Measurements from ENCODE around the gene HPS4. TPM values are rescaled to one million over a fixed set of nuclear protein-coding genes. Genes with fewer than 3 reads are reported as not detected.

Gene HPS4
- total RNA-seq, 2 donors from 2014 or later = 28.3 to 42.5 TPM

DNA sequence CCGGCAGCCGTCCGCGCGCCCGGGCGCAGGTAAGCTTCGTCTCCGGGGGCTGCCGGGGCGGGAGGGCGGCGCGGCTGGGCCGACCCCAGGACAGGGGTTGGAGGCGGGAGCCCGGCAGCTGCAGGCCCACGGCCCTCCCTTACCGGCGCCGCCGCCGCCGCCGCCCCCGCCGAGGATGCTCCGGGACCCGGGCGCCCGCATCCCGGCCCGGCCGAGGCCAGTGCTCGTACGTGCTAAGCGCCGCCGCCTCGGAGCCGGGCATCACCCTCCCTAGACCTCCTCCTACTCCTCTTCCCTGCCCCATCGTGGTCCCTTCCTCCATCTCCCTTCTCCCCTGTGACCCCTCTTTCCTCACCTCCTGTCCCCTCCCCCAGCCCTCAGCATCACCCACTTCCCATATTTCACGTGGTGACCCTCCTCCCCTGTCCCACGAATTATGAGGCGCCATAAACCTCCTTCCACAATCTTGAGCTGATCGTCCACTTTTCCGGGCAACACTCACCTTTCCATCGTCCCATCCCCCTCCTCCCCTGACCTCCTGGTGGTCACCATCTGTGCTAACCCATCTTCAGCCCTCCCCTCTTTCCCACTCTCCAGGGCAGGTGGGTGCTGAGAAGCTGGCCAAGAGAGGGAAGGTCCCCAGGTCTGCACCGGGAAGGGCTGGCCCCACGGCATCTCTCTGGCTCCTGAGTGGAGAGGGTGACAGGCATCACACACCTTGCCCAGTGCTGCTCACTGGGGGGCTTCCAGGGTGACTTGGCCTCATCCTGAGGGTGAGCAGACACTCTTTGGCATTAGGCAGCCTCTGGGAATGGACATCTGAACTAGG, 53.9 kb downstream of the HPS4 start:
- Histone ChIP-seq H3K36me3 (replicated peaks in 1 of 2; ENCODE audit: insufficient read depth in 1 of 2, low read depth in 2 of 2) (no peaks in the 10 kb centered on the region), H3K4me3 (no peak overlapping the region), H3K27ac (no peak overlapping the region), H3K4me1 (peaks cover 13% of the 10 kb centered on the region), H3K9me3 (no peaks in the 10 kb centered on the region), H3K27me3 (no peaks in the 10 kb centered on the region)
- TF ChIP-seq POLR2A (IDR thresholded peaks at IDR 0.05) = no peak
- TF ChIP-seq, protein P1, sequence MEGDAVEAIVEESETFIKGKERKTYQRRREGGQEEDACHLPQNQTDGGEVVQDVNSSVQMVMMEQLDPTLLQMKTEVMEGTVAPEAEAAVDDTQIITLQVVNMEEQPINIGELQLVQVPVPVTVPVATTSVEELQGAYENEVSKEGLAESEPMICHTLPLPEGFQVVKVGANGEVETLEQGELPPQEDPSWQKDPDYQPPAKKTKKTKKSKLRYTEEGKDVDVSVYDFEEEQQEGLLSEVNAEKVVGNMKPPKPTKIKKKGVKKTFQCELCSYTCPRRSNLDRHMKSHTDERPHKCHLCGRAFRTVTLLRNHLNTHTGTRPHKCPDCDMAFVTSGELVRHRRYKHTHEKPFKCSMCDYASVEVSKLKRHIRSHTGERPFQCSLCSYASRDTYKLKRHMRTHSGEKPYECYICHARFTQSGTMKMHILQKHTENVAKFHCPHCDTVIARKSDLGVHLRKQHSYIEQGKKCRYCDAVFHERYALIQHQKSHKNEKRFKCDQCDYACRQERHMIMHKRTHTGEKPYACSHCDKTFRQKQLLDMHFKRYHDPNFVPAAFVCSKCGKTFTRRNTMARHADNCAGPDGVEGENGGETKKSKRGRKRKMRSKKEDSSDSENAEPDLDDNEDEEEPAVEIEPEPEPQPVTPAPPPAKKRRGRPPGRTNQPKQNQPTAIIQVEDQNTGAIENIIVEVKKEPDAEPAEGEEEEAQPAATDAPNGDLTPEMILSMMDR (IDR thresholded peaks at IDR 0.05) = no peak
- intact Hi-C loops (cut with DNase I) = no loop called here
- DNase-seq = no peak
- ATAC-seq = peak; percentile 5
- 8 to 30% methylated on average over 9 to 50 of the region's 50 CpGs for whole genome bisulfite sequencing, 2 donors

DNA sequence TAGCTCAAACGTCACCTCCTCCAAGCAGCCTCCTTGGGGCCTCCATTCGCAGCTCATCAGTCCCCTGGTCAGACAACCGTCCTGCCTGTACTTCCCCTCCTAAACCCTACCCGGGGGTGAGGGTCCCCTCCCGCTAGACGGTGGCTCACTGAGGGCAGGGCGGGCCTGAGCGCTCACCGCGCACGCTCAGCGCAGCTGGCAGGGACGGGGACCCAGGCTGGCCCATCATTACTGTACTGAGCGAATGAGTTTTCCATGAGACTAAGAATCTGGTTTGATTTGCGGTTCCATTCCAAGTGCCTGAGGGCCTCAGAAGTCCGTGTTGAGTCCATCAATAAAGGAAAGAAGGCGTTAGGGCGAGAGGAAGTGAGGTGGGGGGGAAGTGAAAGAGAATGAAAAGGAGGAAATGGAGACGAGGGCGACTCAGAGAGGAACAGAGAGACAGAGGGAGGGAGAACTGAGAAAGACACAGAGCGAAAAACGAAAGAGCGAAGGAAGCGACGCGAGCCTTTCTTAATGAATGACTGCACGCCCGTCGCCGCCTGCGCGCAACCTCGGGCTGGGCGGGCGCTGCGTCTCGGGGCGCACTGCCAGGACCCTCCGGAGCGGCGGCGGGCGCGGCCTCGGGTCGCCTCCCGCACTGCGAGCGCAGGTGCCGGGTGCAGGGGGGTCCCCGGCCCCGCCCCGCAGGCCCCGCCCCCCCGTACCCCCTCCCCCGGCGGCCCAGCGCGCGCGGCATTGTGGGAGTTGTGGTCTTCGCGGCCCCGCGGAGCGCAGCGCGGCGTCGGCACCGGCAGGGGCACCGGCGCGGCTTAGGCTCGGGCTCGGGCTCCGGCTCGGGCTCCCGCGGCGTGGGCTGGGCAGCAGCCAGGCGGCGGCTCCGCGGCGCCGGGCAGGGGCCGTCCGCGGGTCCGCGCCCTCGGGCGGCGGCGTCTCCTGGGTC, 54.8 kb downstream of the HPS4 start, which contains the start of gene ASPHD2:
Gene ASPHD2 (plus strand): TSS at position 746 of the 943 bp plus-strand sequence. CDS start 4,356 bp downstream, outside the sequence.
- H3K4me1 ChIP-seq = peaks cover 13% of the 10 kb centered on the region
- H3K27me3 ChIP-seq = no peaks in the 10 kb centered on the region
- peak within 1 kb of the TSS; percentile 26 to 73 (median 48) for H3K27ac ChIP-seq
- DNase-seq (peak; percentile 50 to 69 (median 57)), ATAC-seq (peak; percentile 80)
- WGBS, 2 donors = 2% methylated on average over 36 to 66 of the region's 96 CpGs
- no peaks in the 10 kb centered on the region for H3K36me3 ChIP-seq (replicated peaks in 1 of 2; ENCODE audit: insufficient read depth in 1 of 2, low read depth in 2 of 2)
- intact Hi-C loops (cut with DNase I) = no loop called here
- peak in 2 of 3 donors; percentile 52 to 64 for TF ChIP-seq POLR2A (IDR thresholded peaks at IDR 0.05)
- TF ChIP-seq, protein P1 (IDR thresholded peaks at IDR 0.05) = peak in 2 of 7 experiments; percentile 16 to 21
- no peaks in the 10 kb centered on the region for H3K9me3 ChIP-seq
- peak within 1 kb of the TSS; percentile 16 to 19 for H3K4me3 ChIP-seq

DNA sequence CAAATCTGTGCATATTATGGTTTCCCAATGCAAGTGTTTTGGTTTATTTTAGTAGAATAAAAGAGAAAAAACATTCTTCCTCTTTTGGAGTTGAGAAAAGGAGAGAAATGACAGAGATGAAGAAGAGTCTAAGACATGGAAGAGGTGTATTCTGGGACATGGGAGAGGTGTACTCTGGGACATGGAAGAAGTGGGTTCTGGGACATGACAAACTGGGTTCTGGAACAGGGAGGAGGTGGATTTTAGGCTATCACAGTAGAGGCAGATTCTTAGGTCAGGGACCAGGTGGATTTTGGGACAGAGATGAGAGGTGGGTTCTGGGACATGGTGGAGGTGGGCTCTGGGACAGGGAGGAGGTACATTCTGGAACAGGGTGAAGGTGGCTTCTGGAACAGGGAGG, 56.7 kb downstream of the HPS4 start:
- intact Hi-C loops (cut with DNase I) = no loop called here
- H3K27ac ChIP-seq = no peak overlapping the region
- no peak for DNase-seq
- H3K27me3 ChIP-seq = no peaks in the 10 kb centered on the region
- ATAC-seq = no peak
- peaks cover 0 to 10% (median 0%) of the 10 kb centered on the region in 3 donors for H3K9me3 ChIP-seq
- TF ChIP-seq POLR2A (IDR thresholded peaks at IDR 0.05) = no peak
- TF ChIP-seq, protein P1 (IDR thresholded peaks at IDR 0.05) = no peak
- no peak overlapping the region for H3K4me3 ChIP-seq
- H3K4me1 ChIP-seq = peaks cover 13% of the 10 kb centered on the region
- no peaks in the 10 kb centered on the region for H3K36me3 ChIP-seq (replicated peaks in 1 of 2; ENCODE audit: insufficient read depth in 1 of 2, low read depth in 2 of 2)

DNA sequence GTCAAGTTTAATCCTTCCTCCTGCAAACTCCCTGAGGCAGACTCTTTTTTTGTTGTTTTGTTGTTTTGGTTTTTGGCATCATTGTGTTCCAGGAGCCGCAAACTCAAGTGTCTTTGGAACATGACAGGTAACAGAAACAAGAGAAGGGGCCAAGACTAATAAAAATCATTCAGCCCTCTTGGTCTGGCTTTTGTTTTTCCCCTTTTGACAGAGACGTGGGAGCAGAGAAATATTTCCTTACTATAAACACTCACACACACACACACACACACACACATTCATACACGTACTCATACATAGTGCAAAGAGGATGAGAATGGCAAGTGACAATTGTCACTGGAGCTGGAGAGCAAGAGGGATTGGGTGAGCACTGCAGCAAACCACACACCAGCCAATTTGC, 65.0 kb downstream of the HPS4 start:
- 60 to 61% methylated on average over 3 of the region's 3 CpGs for WGBS, 2 donors
- no peaks in the 10 kb centered on the region for H3K4me1 ChIP-seq
- H3K4me3 ChIP-seq = no peak overlapping the region
- no peak for TF ChIP-seq POLR2A (IDR thresholded peaks at IDR 0.05)
- TF ChIP-seq, protein P1 (IDR thresholded peaks at IDR 0.05) = no peak
- intact Hi-C loops (cut with DNase I) = no loop called here
- no peaks in the 10 kb centered on the region for H3K27me3 ChIP-seq
- no peak for DNase-seq
- ATAC-seq = no peak
- peaks cover 0 to 10% (median 0%) of the 10 kb centered on the region in 3 donors for H3K9me3 ChIP-seq
- H3K27ac ChIP-seq = no peak overlapping the region
- no peaks in the 10 kb centered on the region for H3K36me3 ChIP-seq (replicated peaks in 1 of 2; ENCODE audit: insufficient read depth in 1 of 2, low read depth in 2 of 2)

All from body of pancreas (tissue), 4 donors.